ENCODE results near the gene CCNK.

CCNK gene

DNA sequence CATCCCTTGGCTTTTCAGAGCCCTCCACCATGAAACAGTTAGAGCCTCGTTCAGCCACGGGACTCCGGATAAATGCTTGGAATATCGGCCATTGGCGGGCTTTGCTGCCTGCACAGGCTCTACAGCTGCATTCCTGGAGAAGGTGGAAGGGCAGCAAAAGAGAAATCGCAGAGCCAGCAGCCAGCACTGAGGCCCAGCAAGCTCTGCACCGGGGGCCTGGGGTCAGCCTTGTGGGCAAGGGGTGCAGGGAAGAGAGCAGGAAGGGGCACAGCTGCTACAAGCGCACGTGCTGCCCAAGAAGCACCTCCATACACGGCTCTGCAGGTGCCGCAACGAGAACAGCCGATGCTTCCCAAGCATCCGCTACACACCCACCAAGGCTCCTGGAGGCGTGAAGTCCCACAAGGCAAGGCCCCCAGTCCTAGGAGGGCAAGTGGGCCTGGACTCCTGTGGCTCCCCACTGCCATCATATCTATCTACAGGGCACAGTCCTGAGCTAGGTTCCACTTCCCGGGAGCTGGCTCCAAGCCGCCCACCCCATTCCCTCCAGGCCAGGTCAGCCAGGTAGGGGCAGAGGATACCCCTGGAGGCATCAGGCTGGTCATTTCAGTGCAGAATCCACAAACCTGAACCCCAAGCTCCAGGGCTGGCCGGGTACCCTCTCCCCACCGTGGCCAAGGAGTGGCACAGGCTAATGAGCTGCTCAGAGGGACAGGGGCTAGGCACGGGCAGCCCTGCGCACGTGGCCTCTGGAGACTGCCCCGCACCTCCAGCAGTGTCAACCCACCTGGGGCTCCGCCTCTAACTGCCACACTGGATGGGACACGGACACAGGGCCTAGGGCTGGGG lies 40.2 kb downstream of the CCNK start:
- DNase-seq, result no peak

GRCh38 chr14:99522025-99522401 lies 40.8 kb downstream of the CCNK start:
- no peak for DNase-seq

- DNase-seq, result no peak
Observed at GRCh38 chr14:99522457-99522891, 41.3 kb downstream of the CCNK start.

- no peak for DNase-seq
Observed at GRCh38 chr14:99522934-99523703, 41.9 kb downstream of the CCNK start.

DNA sequence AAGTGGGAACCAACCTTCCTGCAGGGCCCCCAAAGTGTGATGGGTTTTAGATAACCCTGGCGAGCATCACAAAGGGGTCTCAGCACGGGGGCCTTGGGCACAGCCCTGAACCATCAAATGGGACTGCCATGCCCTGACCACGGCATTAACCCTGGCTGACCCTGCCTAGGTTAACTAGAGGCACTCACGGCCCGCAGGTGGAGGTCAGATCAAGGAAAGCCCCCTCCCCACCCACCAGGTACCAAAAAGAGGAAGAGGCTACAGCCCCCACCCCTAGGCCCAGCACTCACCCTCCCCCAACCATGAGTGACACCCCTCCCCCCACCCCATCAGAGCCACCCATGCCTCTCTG lies 42.5 kb downstream of the CCNK start:
- no peak for DNase-seq

GRCh38 chr14:99524091-99524661 lies 43.0 kb downstream of the CCNK start:
- DNase-seq, result no peak

DNA sequence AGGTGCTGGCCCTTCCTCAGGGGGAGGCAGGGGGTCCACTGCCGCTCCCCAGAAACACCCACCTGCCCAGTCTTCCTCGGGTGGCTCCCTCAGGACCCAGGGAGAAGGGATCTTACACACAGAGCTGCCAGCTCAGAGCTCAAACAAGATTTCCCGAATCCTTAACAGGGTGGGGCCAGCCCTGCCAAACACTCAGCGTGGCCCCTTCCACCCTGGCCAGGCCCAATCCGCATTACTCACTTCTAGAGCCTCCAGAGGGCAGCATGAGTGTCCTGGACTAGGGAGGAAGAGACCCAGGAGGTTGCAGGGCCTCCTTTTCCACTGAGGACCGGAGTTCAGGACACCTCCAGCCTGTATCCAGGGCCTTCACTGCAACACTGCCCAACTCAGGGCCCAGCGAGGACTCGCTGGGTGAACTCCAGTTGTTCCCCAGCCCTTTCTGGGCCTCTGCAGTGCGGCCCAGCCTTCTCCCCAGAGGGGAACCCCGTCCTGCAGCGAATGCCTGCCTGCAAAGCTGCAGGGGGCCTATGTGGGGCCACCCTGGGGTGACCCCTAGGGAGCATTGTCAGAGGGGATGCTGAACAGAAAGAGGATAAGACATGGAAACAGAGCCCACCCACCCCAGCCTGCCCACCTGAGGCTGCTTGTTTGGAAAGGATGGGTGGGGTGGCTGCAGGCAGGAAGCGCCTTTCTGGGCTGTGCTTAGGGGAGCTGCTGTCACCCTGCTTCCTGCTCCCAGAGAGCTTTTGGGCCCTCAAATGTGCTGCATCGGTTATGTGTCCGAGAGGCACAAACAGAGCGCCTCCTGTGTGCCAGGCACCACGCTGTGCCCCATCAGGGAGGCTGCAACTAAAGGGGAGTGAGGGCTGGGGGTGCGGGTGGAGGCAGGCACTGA lies 43.8 kb downstream of the CCNK start:
- DNase-seq, result no peak

DNA sequence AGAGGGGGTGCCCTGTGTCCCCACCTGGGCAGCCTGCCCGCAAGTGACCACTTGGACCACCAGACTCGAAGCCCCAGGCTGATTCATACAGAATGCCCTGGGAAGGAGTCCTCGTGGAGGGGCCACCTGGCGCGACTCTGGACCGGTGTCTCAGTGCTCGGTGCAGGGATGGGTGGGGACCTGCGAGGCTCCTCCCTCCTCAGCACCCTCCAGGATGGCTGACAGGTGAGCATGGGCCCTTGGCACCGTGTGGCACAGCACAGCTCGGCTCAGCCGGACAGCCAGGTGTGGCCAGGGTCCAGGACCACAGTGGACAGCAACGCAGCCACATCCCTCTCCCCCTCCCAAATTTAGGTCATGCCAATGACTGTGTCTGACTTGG lies 44.5 kb downstream of the CCNK start:
- no peak for DNase-seq

GRCh38 chr14:99527026-99527425 lies 45.8 kb downstream of the CCNK start:
- DNase-seq, result no peak

DNA sequence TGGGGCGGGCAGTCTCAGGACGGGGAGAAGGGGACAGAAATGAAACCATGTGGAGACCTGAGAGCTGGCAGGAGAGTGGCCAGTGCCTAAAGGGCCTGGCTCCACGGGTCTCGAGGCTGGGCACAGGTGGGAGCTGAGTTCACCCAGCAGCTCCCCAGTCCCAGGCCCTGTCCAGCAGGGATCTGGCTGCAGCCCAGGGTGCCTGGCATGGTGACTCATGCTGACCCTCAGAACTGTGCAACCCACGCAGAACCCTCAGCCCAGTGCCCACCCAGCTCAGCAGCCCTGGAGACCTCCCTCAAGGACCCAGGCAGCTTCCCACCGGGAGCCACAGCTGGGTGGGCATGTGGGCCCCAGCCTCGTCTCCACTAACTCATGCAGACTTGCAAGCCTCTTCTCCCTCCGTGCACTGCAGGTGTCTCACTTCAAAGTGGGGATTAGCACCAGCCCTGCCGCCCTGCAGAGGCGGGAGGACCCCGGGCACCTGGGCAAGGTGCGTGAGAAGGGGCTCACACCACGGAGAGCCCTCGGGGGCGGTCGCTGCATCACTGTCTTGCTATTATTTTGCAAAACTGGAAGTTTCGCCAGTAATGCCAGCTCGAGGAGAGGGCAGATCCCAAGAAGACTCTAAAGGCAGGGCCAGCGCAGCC lies 46.3 kb downstream of the CCNK start:
- DNase-seq, result no peak

GRCh38 chr14:99529899-99530298 lies 48.7 kb downstream of the CCNK start:
- no peak for DNase-seq

DNA sequence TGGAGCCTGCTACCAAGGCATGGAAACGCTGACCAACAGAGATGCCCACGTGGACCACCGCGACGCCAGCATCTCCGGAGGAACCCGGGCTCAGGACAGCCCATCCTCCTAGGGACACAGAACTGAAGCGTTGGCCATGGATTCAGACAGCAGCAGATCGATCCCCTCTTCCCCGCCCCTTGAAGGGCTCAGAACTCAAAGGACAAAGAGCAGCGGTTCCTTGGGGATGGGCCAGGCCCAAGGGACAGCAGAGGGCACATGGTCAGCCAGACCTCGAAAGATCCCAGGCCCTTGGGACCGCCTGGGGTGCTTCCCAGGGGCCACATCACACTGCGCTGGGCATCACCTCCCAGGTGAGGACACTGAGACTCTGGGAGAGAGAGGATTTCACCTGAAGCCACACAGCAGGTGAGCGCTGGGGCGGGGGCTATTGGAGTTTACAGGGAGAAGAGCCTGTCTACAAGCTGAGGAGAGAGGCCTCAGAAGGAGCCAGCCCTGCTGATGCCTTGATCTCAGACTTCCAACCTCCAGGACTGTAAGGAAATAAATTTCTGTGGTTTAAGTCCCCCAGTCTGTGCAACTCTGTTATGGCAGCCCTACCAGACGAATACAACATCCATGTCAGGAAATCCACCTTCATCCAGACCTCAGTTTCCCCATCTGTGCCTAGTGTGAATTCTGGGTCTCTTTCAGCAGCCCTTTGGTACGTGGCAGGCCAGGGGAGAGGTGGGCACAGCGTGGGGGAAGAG lies 49.4 kb downstream of the CCNK start:
- DNase-seq, result no peak

GRCh38 chr14:99531251-99532096 lies 50.3 kb downstream of the CCNK start:
- peak; percentile 65 for DNase-seq

DNA sequence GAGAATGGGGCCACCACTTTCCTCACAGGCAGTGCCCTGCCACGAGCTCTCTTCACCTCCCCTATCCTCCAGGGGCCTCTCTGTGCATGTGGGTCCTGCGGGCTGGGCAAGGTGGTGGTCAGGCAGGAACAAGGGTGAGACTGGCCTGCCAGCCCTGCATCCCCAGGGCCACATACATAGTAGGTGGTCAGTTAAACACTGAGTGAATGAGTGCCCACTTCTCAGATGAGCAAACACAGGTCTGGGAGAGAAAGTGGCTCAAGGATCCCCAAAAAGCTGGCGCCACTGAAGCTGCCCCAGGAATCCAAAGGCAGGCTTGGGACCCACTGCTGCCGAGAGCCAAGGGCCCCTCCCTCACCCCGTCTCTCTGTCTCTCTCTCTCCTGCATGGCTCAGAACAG lies 51.1 kb downstream of the CCNK start:
- no peak for DNase-seq

GRCh38 chr14:99534333-99534732 lies 53.1 kb downstream of the CCNK start:
- DNase-seq, result no peak

DNA sequence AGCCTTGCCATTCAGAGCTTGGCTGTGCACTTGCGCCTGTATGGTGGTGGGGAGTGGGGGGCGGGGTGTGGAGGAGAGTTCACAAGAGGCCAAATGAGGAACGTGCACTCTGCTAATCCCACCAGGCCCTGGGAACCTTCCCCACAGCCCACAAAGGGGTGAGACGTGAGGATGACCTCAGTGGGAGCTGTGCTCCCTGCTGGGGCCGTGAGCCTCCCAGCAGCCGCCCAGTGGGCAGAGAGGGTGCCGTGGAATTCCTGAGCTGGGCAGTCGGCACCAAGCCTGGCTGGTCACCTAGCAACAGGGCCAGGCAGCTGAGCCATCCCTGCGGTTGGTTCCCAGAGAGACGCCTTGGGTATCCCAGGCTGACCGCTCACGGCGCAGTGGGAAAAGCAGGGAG lies 53.7 kb downstream of the CCNK start:
- no peak for DNase-seq

GRCh38 chr14:99535448-99535847 lies 54.2 kb downstream of the CCNK start:
- DNase-seq, result no peak

DNA sequence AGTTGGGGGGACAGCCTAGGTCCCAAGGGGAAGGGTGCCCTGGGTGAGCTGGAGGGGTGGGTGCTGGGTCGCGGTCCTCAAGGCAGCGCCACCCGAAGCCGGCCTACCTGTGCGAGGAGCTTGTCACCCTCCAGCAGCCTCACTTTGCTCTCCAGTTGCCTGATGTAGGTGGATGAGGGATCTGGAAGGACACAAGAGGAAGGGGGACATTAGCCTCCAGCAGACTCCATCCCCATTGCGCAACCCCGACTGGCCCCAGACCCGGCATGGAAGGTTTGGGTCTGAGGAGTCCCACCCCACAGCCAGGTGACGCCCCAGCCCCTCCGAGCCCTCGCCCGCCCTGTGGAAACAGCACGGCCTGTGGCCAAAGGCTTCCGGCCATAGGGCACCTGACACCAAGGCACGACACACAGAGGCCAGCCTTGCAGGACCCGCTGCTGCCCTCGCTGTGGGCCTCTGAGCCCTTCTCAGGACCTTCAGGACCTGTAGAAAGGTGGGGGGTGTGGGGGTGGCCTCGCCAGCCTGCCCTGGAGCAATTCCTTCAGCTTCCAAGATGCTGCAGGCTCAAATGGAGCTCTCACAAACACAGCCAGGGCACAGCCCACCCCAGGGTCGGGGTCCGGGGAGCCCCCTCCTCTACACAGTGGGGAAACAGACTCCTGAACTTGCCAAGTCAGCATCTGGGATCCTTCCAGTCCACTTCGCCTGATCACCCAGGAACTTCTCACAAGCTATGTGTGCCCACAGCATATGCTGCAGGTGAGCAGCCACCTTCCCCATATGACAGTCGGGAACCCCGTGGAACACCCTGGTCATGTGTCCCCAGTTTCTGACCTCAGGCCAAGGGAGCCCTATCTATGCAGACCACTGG lies 54.9 kb downstream of the CCNK start:
- no peak for DNase-seq

- DNase-seq, result no peak
Observed at GRCh38 chr14:99537399-99537798, 56.2 kb downstream of the CCNK start.

GRCh38 chr14:99538275-99538674 lies 57.1 kb downstream of the CCNK start:
- DNase-seq, result no peak
